ENCODE results near the gene TSSK1B. TPM values are rescaled to one million over a fixed set of nuclear protein-coding genes. Genes with fewer than 3 reads are reported as not detected.

TSSK1B gene, protein sequence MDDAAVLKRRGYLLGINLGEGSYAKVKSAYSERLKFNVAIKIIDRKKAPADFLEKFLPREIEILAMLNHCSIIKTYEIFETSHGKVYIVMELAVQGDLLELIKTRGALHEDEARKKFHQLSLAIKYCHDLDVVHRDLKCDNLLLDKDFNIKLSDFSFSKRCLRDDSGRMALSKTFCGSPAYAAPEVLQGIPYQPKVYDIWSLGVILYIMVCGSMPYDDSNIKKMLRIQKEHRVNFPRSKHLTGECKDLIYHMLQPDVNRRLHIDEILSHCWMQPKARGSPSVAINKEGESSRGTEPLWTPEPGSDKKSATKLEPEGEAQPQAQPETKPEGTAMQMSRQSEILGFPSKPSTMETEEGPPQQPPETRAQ
- total RNA-seq = not detected in 2 replicates

GRCh38 chr5:113434889-113435288, at the start of gene TSSK1B:
TSSK1B (minus strand) TSS chr5:113434989; CDS start chr5:113434839, 150 bp downstream.

Other genes with a start within 250 kb of the TSSK1B start
- 38.3 and 49.5 TPM in 2 replicates for gene MCC, start 53.5 kb upstream of the TSSK1B start, total RNA-seq
- 25.0 and 36.2 TPM in 2 replicates for gene YTHDC2, start 78.7 kb upstream of the TSSK1B start, total RNA-seq

Data from epithelial cell of umbilical artery (primary cell).